H1 (cell line): ENCODE data around the gene UNC13D. TPM values are rescaled to one million over a fixed set of nuclear protein-coding genes. Genes with fewer than 3 reads are reported as not detected.

Experiments used
- ATF3 ChIP-seq: IDR thresholded peaks from 2 replicates; pipeline ENCODE4 v1.6.1; 2011; ENCODE audit warnings: low read depth, mild to moderate bottlenecking, low read length; ENCODE audit not compliant: insufficient read depth
- CHD1 ChIP-seq: IDR thresholded peaks from 2 replicates; pipeline ENCODE4 v1.6.1; 2012; ENCODE audit warnings: low read depth, low read length, improper control_type of control experiment
- CTCF ChIP-seq, 3 experiments: IDR thresholded peaks; 1 replicate in 2 of 3; 2 replicates in 1 of 3; pipeline versions ENCODE4 v1.5.1 to v1.6.1; 2011; ENCODE audit warnings: low read length in 3 of 3, mild to moderate bottlenecking in 3 of 3, inconsistent platforms in 2 of 3, low read depth in 1 of 3, moderate library complexity in 1 of 3; ENCODE audit not compliant: insufficient read depth in 1 of 3; ENCODE audit errors: control extremely low read depth in 1 of 3
- EZH2 ChIP-seq: fragments of 200-600 bp; sonication (generic); IDR thresholded peaks from 2 replicates; pipeline ENCODE4 v1.7.1; 2012; ENCODE audit warnings: low read depth, mild to moderate bottlenecking, moderate library complexity, low read length, inconsistent platforms; ENCODE audit not compliant: severe bottlenecking
- GTF2F1 ChIP-seq: IDR thresholded peaks from 2 replicates; pipeline ENCODE4 v1.6.1; 2012; ENCODE audit warnings: low read depth, low read length, improper control_type of control experiment, borderline replicate concordance
- NRF1 ChIP-seq: IDR thresholded peaks from 2 replicates; pipeline ENCODE4 v1.6.1; 2011; ENCODE audit warnings: mild to moderate bottlenecking, low read depth, low read length, improper control_type of control experiment
- RNF2 ChIP-seq: fragments of 200-900, 300-1000 bp; sonication (generic); IDR thresholded peaks from 2 replicates; pipeline ENCODE4 v1.7.1; 2016; ENCODE audit warnings: borderline replicate concordance, low read depth, mild to moderate bottlenecking, antibody characterized with exemption, low read length; ENCODE audit not compliant: poor library complexity, severe bottlenecking; ENCODE audit errors: missing control alignments
- SIX5 ChIP-seq: IDR thresholded peaks from 2 replicates; pipeline ENCODE4 v1.6.1; 2011; ENCODE audit warnings: mild to moderate bottlenecking, low read depth, low read length
- TEAD4 ChIP-seq: IDR thresholded peaks from 2 replicates; pipeline ENCODE4 v1.6.1; 2012; ENCODE audit warnings: low read depth, low read length, inconsistent platforms, mixed read lengths
- polyA plus RNA-seq, 7 experiments: library from polyadenylated mRNA; depleted of rRNA in 3 of 7; stranded (reverse) in 5 of 7; unstranded in 2 of 7; fragments of >200 nt in 5 of 7; fragments of 200-250 nt in 2 of 7; gene quantifications; 1 replicate in 5 of 7; 2 replicates in 1 of 7; 4 replicates in 1 of 7; pipeline versions ENCODE4 v1.2.1 to v1.2.3, GENCODE V29; 2011 to 2013; ENCODE audit warnings: missing spikeins in 2 of 7, mixed read lengths in 2 of 7
- total RNA-seq: library from RNA; stranded (reverse); fragmentation: NEBNext Ultra II Directional; extraction: Animal tissue kit (Norgen Biotek cat#: 25700); gene quantifications from 2 replicates; pipeline ENCODE4 v1.2.1, GENCODE V29; 2021

UNC13D gene
- total and polyA plus RNA-seq, 2 of the 8 experiments (the other 6 are each of a cell fraction or from before 2014, with no cell fraction given) = 3.6 to 8.4 TPM

DNA sequence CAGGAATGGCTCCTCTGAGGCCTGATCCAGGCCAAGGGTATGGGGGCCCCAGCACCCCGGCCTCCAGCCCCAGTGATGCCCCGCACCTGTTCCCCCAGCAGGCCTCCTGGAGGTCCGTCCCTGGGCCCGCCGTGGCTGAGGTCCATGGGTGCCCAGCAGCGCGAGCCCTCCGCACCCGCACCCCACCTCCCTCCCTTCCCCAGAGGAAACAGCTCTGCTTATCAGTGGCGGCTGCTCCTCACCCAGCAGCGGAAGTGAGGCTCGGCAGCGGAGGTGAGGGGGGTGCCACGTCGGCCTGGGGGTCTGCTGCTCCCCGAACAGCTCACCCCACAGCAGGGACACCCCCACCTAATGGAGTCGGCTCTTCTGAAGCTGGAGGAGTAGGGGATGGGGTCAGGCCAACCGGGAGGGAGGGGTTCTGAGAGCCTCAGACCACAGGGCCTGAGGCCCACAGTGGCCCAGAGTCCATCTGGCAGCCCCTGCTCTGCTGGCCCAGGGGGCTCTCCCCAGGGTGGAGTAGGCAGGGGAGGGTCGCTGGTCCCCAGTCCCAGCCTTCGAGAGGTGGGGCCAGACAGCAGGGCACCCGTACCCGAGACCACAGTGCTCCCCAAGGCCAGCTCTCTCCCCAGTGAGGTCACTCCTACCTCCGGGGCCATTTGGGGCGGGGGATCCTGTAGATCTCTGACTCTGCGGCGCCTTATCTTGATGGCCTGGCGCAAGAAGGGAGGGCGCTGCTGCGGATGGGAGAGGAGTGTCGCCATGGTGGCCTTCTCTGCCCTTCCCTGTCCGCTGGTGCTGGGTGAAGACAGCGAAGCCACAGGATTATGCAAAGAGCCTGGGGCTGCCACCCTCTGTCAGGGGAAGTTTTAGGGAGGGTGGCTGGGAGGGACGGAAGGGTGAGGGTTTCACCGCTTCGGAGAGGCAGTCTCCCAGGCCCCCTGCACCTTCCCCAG, at the start of gene UNC13D (continued):
- TF ChIP-seq EZH2 (no peak), CHD1 (no peak), TEAD4 (no peak), ATF3 (no peak), NRF1 (no peak), CTCF (IDR thresholded peaks at IDR 0.05; ENCODE audit: control extremely low read depth in 1 of 3, insufficient read depth in 1 of 3, low read depth in 1 of 3, low read length in 3 of 3) (no peak), GTF2F1 (no peak), SIX5 (no peak), RNF2 (no peak)
